H1 (cell line): ENCODE data around the gene RBM38. TPM values are rescaled to one million over a fixed set of nuclear protein-coding genes. Genes with fewer than 3 reads are reported as not detected.
"Not testable (repeated sequence)": the region's sequence is repeated elsewhere in the genome, so short reads cannot be mapped to it uniquely, and the experiment has no call there.

Experiments
- CTCF ChIA-PET: fragments of 300-600 bp; sonication (Branson Sonifier 250); formaldehyde crosslinking; loops from one replicate; lab custom pipeline; 2021; ENCODE audit not compliant: partially characterized antibody; lab: Charles Lee
- POLR2A ChIA-PET: fragments of 300-600 bp; sonication (Branson Sonifier 250); formaldehyde crosslinking; loops from one replicate; lab custom pipeline; 2021; ENCODE audit warnings: inconsistent platforms; ENCODE audit not compliant: partially characterized antibody; lab: Charles Lee
- DNase-seq, 2 experiments: peaks; one replicate each; pipeline versions ENCODE4 v3.0.0 to v3.0.0-alpha.2; 2010 to 2022; ENCODE audit warnings: low spot score in 2 of 2, low read depth in 1 of 2, mixed read lengths in 1 of 2
- FAIRE-seq: peaks from 2 replicates; lab custom pipeline; 2011; peaks lifted over from hg19 to GRCh38; lab: Jason Lieb, UNC
- H2AFZ ChIP-seq: 2 replicates; pipeline ENCODE4 v1.8.1; 2012; ENCODE audit warnings: low read length, inconsistent platforms
- H2AK5ac ChIP-seq: 2 replicates; pipeline ENCODE4 v1.6.1; 2013; ENCODE audit warnings: low read depth, low read length
- H2BK120ac ChIP-seq: replicated peaks from 2 replicates; pipeline ENCODE3; 2013; ENCODE audit warnings: low read depth, low read length, inconsistent platforms
- H2BK12ac ChIP-seq: 2 replicates; pipeline ENCODE4 v1.6.1; 2013; ENCODE audit warnings: low read depth, low read length
- H2BK15ac ChIP-seq: 2 replicates; pipeline ENCODE4 v1.6.1; 2013; ENCODE audit warnings: low read length
- H2BK20ac ChIP-seq: 2 replicates; pipeline ENCODE4 v1.6.1; 2013; ENCODE audit warnings: low read length
- H2BK5ac ChIP-seq: 2 replicates; pipeline ENCODE4 v1.6.1; 2013; ENCODE audit warnings: low read depth, low read length
- H3K14ac ChIP-seq: 2 replicates; pipeline ENCODE4 v1.6.1; 2013; ENCODE audit warnings: inconsistent platforms; ENCODE audit not compliant: insufficient read length
- H3K18ac ChIP-seq: 2 replicates; pipeline ENCODE4 v1.6.1; 2013; ENCODE audit warnings: low read length; ENCODE audit errors: extremely low read depth
- H3K23ac ChIP-seq: 2 replicates; pipeline ENCODE4 v1.6.1; 2013; ENCODE audit warnings: inconsistent platforms; ENCODE audit not compliant: insufficient read length
- H3K23me2 ChIP-seq: 2 replicates; pipeline ENCODE4 v1.6.1; 2013; ENCODE audit warnings: low read depth, low read length
- H3K27ac ChIP-seq: 2 replicates; pipeline ENCODE4 v1.6.1; 2011; ENCODE audit warnings: low read depth, low read length, inconsistent platforms
- H3K27me3 ChIP-seq, 4 experiments: replicated peaks in 1 of 4; 1 replicate in 1 of 4; 2 replicates in 3 of 4; pipeline versions ENCODE4 v1.6.1 to v1.8.1; 2011 to 2013; ENCODE audit warnings: low read length in 3 of 4, mild to moderate bottlenecking in 3 of 4, inconsistent platforms in 2 of 4, mixed read lengths in 2 of 4, moderate library complexity in 1 of 4; ENCODE audit not compliant: control insufficient read depth in 3 of 4, insufficient read depth in 3 of 4; ENCODE audit errors: extremely low read depth in 1 of 4
- H3K36me3 ChIP-seq, 4 experiments: 2 replicates each; pipeline versions ENCODE4 v1.6.1 to v1.8.1; 2011 to 2013; ENCODE audit warnings: mild to moderate bottlenecking in 4 of 4, low read length in 3 of 4, moderate library complexity in 2 of 4, control low read depth in 1 of 4, inconsistent platforms in 1 of 4; ENCODE audit not compliant: insufficient read depth in 4 of 4, control insufficient read depth in 2 of 4
- H3K4ac ChIP-seq: replicated peaks from 2 replicates; pipeline ENCODE3; 2013; ENCODE audit warnings: low read length, low read depth, mixed read lengths, inconsistent platforms; ENCODE audit not compliant: insufficient read length
- H3K4me1 ChIP-seq, 4 experiments: replicated peaks in 1 of 4; 1 replicate in 1 of 4; 2 replicates in 3 of 4; pipeline versions ENCODE4 v1.6.1 to v1.8.1; 2011 to 2013; ENCODE audit warnings: low read length in 3 of 4, inconsistent platforms in 2 of 4, mixed read lengths in 1 of 4; ENCODE audit not compliant: insufficient read depth in 4 of 4, control insufficient read depth in 3 of 4
- H3K4me2 ChIP-seq, 2 experiments: 2 replicates each; pipeline versions ENCODE4 v1.6.1 to v1.8.1; 2011 to 2013; ENCODE audit warnings: low read depth in 2 of 2, low read length in 2 of 2, control low read depth in 1 of 2, inconsistent platforms in 1 of 2, mild to moderate bottlenecking in 1 of 2; ENCODE audit not compliant: insufficient read depth in 1 of 2
- H3K4me3 ChIP-seq, 4 experiments: fragments of 200-600, 300-600 bp in 1 of 4; sonication (generic), shearing (Covaris generic), sonication (Bioruptor Twin) in 1 of 4; 2 replicates each; pipeline versions ENCODE4 v1.5.1 to v1.8.1; 2011 to 2016; ENCODE audit warnings: low read length in 4 of 4, low read depth in 3 of 4, control low read depth in 2 of 4, inconsistent platforms in 2 of 4, mild to moderate bottlenecking in 2 of 4, mixed read lengths in 1 of 4, moderate library complexity in 1 of 4; ENCODE audit not compliant: insufficient read depth in 2 of 4; ENCODE audit errors: extremely low read depth in 1 of 4
- H3K56ac ChIP-seq: replicated peaks from 2 replicates; pipeline ENCODE3; 2013; ENCODE audit warnings: low read depth, mild to moderate bottlenecking, mixed read lengths, low read length, inconsistent platforms; ENCODE audit not compliant: insufficient read length
- H3K79me1 ChIP-seq: 2 replicates; pipeline ENCODE4 v1.6.1; 2013; ENCODE audit warnings: low read depth, low read length, control low read depth
- H3K79me2 ChIP-seq, 2 experiments: 2 replicates each; pipeline versions ENCODE4 v1.6.1 to v1.8.1; 2012 to 2013; ENCODE audit warnings: low read length in 2 of 2, mild to moderate bottlenecking in 2 of 2, inconsistent platforms in 1 of 2; ENCODE audit not compliant: insufficient read depth in 2 of 2, control insufficient read depth in 1 of 2
- H3K9ac ChIP-seq, 4 experiments: replicated peaks in 1 of 4; 1 replicate in 1 of 4; 2 replicates in 3 of 4; pipeline versions ENCODE4 v1.6.1 to v1.8.1; 2011 to 2013; ENCODE audit warnings: low read depth in 3 of 4, low read length in 3 of 4, control low read depth in 2 of 4, mild to moderate bottlenecking in 2 of 4, moderate library complexity in 2 of 4, inconsistent platforms in 1 of 4; ENCODE audit errors: extremely low read depth in 1 of 4
- H3K9me3 ChIP-seq, 2 experiments: 2 replicates each; pipeline versions ENCODE4 v1.6.1 to v1.8.1; 2012 to 2013; ENCODE audit warnings: mild to moderate bottlenecking in 2 of 2, moderate library complexity in 2 of 2, control low read depth in 1 of 2, inconsistent platforms in 1 of 2, low read depth in 1 of 2, low read length in 1 of 2, mixed read lengths in 1 of 2; ENCODE audit not compliant: insufficient read depth in 2 of 2
- H4K20me1 ChIP-seq, 2 experiments: replicated peaks in 1 of 2; 2 replicates each; pipeline versions ENCODE3 to v1.8.1; 2011 to 2013; ENCODE audit warnings: inconsistent platforms in 2 of 2, low read length in 2 of 2, mild to moderate bottlenecking in 1 of 2; ENCODE audit not compliant: insufficient read depth in 2 of 2, control insufficient read depth in 1 of 2
- H4K5ac ChIP-seq: 2 replicates; pipeline ENCODE4 v1.6.1; 2013; ENCODE audit warnings: low read length, low read depth, mixed read lengths, inconsistent platforms; ENCODE audit not compliant: insufficient read length
- H4K8ac ChIP-seq: 2 replicates; pipeline ENCODE4 v1.8.0; 2013; ENCODE audit warnings: mild to moderate bottlenecking, moderate library complexity, low read length, inconsistent platforms; ENCODE audit not compliant: insufficient read depth; ENCODE audit errors: extremely low read depth
- H4K91ac ChIP-seq: replicated peaks from 2 replicates; pipeline ENCODE3; 2013; ENCODE audit warnings: low read length, mixed read lengths, inconsistent platforms; ENCODE audit not compliant: insufficient read length
- WGBS, 2 experiments: shearing (Covaris generic) in 1 of 2; methylation state at CpG; one replicate each; pipeline versions ENCODE4 v1.1.6 to v1.1.7; 2013 to 2015; ENCODE audit warnings: low lambda C conversion rate in 2 of 2, mixed read lengths in 2 of 2, inconsistent platforms in 1 of 2, low coverage in 1 of 2, missing lambda C conversion rate in 1 of 2; ENCODE audit not compliant: insufficient replicate concordance in 2 of 2, insufficient coverage in 1 of 2, insufficient read length in 1 of 2; ENCODE audit errors: extremely low coverage in 1 of 2, missing lambda C conversion rate in 1 of 2; 5-methylcytosine and 5-hydroxymethylcytosine counted together
- polyA plus RNA-seq, 7 experiments: library from polyadenylated mRNA; depleted of rRNA in 3 of 7; stranded (reverse) in 5 of 7; unstranded in 2 of 7; fragments of >200 nt in 5 of 7; fragments of 200-250 nt in 2 of 7; gene quantifications; 1 replicate in 5 of 7; 2 replicates in 1 of 7; 4 replicates in 1 of 7; pipeline versions ENCODE4 v1.2.1 to v1.2.3, GENCODE V29; 2011 to 2013; ENCODE audit warnings: missing spikeins in 2 of 7, mixed read lengths in 2 of 7
- total RNA-seq: library from RNA; stranded (reverse); fragmentation: NEBNext Ultra II Directional; extraction: Animal tissue kit (Norgen Biotek cat#: 25700); gene quantifications from 2 replicates; pipeline ENCODE4 v1.2.1, GENCODE V29; 2021

The RBM38 gene
- total and polyA plus RNA-seq, 2 of the 8 experiments (the other 6 are each of a cell fraction or from before 2014, with no cell fraction given), result 57.7 to 109 TPM

DNA sequence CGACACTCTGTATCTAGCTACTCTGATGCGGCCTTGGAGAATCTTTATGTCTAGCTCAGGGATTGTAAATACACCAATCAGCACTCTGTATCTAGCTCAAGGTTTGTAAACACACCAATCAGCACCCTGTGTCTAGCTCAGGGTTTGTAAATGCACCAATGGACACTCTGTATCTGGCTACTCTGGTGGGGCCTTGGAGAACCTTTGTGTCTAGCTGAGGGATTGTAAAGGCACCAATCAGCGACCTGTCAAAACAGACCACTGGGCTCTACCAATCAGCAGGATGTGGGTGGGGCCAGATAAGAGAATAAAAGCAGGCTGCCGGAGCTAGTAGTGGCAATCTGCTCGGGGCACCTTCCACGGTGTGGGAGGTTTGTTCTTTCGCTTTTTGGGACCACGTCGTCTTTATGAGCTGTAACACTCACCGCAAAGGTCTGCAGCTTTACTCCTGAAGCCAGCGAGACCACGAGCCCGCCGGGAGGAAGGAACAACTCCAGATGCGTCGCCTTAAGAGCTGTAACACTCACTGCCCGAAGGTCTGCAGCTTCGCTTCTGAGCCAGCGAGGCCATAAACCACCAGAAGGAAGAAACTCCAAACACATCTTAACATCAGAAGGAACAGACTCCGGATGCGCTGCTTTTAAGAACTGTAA lies 42.1 kb upstream of the RBM38 start:
- H3K4me2 ChIP-seq, H3K27me3 ChIP-seq, H4K91ac ChIP-seq, H3K9me3 ChIP-seq, H2BK20ac ChIP-seq, DNase-seq, FAIRE-seq, H3K56ac ChIP-seq, H3K9ac ChIP-seq, H4K20me1 ChIP-seq, H3K23ac ChIP-seq, H3K18ac ChIP-seq, H3K4me1 ChIP-seq, H3K4me3 ChIP-seq, H2BK5ac ChIP-seq, POLR2A ChIA-PET, H2BK12ac ChIP-seq, H2AFZ ChIP-seq, H4K8ac ChIP-seq, H3K4ac ChIP-seq, H2BK120ac ChIP-seq, H3K14ac ChIP-seq, H3K27ac ChIP-seq, H2AK5ac ChIP-seq, H4K5ac ChIP-seq, H2BK15ac ChIP-seq, H3K23me2 ChIP-seq: not testable (repeated sequence)
- peaks cover 17 to 30% of the 10 kb centered on the region in 2 experiments for H3K79me2 ChIP-seq
- H3K36me3 ChIP-seq, result peaks cover 3 to 14% (median 5%) of the 10 kb centered on the region in 4 experiments; a peak in 7 of 8 replicates
- CTCF ChIA-PET, result interaction anchor here (0.8 to 6.5 kb wide), 13 partner anchors 9 to 257 kb away, joined by 3 to 83 read pairs (median 4); partner anchors contain the start of gene SPO11
- 96% methylated on average over 18 of the region's 21 CpGs; no CpG with 5 or more reads in 1 of the 2 experiments for WGBS, 2 experiments
- H3K79me1 ChIP-seq, result peaks cover 14% of the 10 kb centered on the region
